ENCODE measurements around the gene VILL.

The VILL gene

GRCh38 chr3:38002291-38002876 lies 11.8 kb downstream of the VILL start:
- no peak for DNase-seq

- DNase-seq: no peak
Observed at GRCh38 chr3:38002940-38003339, 12.4 kb downstream of the VILL start.

GRCh38 chr3:38003371-38003816 lies 12.8 kb downstream of the VILL start:
- peak; percentile 55 for DNase-seq

- no peak for DNase-seq
Observed at GRCh38 chr3:38003817-38004414, 13.3 kb downstream of the VILL start.

GRCh38 chr3:38004415-38005075 lies 14.0 kb downstream of the VILL start:
- peak; percentile 58 for DNase-seq

GRCh38 chr3:38005076-38006020 lies 14.8 kb downstream of the VILL start:
- no peak for DNase-seq

- no peak for DNase-seq
Observed at GRCh38 chr3:38006031-38006430, 15.4 kb downstream of the VILL start.

- no peak for DNase-seq
Observed at GRCh38 chr3:38006445-38006995, 15.9 kb downstream of the VILL start.

- DNase-seq: no peak
Observed at GRCh38 chr3:38007754-38008090, 17.1 kb downstream of the VILL start.

- no peak for DNase-seq
Observed at GRCh38 chr3:38008191-38008701, 17.7 kb downstream of the VILL start.

GRCh38 chr3:38008971-38009580 lies 18.5 kb downstream of the VILL start:
- no peak for DNase-seq

GRCh38 chr3:38009807-38010591 lies 19.4 kb downstream of the VILL start:
- no peak for DNase-seq

GRCh38 chr3:38011111-38011510 lies 20.5 kb downstream of the VILL start:
- DNase-seq: no peak

- DNase-seq: no peak
Observed at GRCh38 chr3:38015485-38015884, 24.9 kb downstream of the VILL start.

- DNase-seq: no peak
Observed at GRCh38 chr3:38015984-38016383, 25.4 kb downstream of the VILL start.

GRCh38 chr3:38016410-38016809 lies 25.8 kb downstream of the VILL start:
- no peak for DNase-seq

- no peak for DNase-seq
Observed at GRCh38 chr3:38016847-38017444, 26.4 kb downstream of the VILL start.

- DNase-seq: no peak
Observed at GRCh38 chr3:38017445-38018295, 27.1 kb downstream of the VILL start.

- no peak for DNase-seq
Observed at GRCh38 chr3:38018296-38019266, 28.0 kb downstream of the VILL start.

Measured in activated gamma-delta T cell treated with Interleukin-2 at 50 U/mL for 16 hours (primary cell).